Epithelial cell of esophagus (primary cell): ENCODE results near the gene LTA.

Source experiments
- DNase-seq: peaks from one replicate; pipeline ENCODE4 v3.0.0; 2010; ENCODE audit warnings: low read depth
- H3K4me3 ChIP-seq: 2 replicates; pipeline ENCODE4 v1.5.1; 2011; ENCODE audit warnings: mild to moderate bottlenecking, low read length, control low read depth
- CTCF ChIP-seq: IDR thresholded peaks from 2 replicates; pipeline ENCODE4 v1.5.1; 2011; ENCODE audit warnings: low read depth, mild to moderate bottlenecking, low read length, control low read depth, inconsistent platforms; ENCODE audit not compliant: insufficient read depth; ENCODE audit errors: missing control alignments

The LTA gene

GRCh38 chr6:31578184-31579118 is 6.4 kb downstream of the LTA start:
- TF ChIP-seq CTCF: no peak
- DNase-seq: peak; percentile 90
- H3K4me3 ChIP-seq: no peak overlapping the region

- H3K4me3 ChIP-seq: no peak overlapping the region
- no peak for TF ChIP-seq CTCF
- DNase-seq: no peak
These were observed 7.0 kb downstream of the LTA start for GRCh38 chr6:31579119-31579505.

- no peak overlapping the region for H3K4me3 ChIP-seq
- peak; percentile 2 for TF ChIP-seq CTCF
- no peak for DNase-seq
These were observed 7.7 kb downstream of the LTA start for GRCh38 chr6:31579546-31580437.

GRCh38 chr6:31580438-31580740 is 8.3 kb downstream of the LTA start:
- no peak for TF ChIP-seq CTCF
- DNase-seq: no peak
- H3K4me3 ChIP-seq: peak overlapping the region; percentile 86

GRCh38 chr6:31580807-31581433 is 8.8 kb downstream of the LTA start:
- DNase-seq: peak; percentile 73
- TF ChIP-seq CTCF: peak; percentile 59
- peak overlapping the region; percentile 86 for H3K4me3 ChIP-seq

GRCh38 chr6:31581434-31582229 is 9.5 kb downstream of the LTA start:
- peak overlapping the region; percentile 86 for H3K4me3 ChIP-seq
- DNase-seq: no peak
- no peak for TF ChIP-seq CTCF
